Prostate gland (tissue), 2 donors: ENCODE results near the gene FAM3C.

Experiments used
- CTCF ChIP-seq, 4 experiments: fragments of 200-600 bp in 2 of 4; fragments of 450-650 bp in 2 of 4; sonication (generic) in 2 of 4; IDR thresholded peaks; 1 replicate in 3 of 4; 2 replicates in 1 of 4; pipeline ENCODE4 v1.5.1; 2016 to 2019; ENCODE audit warnings: antibody characterized with exemption in 4 of 4, mild to moderate bottlenecking in 2 of 4, moderate library complexity in 2 of 4
- POLR2A ChIP-seq: fragments of 450-650 bp; IDR thresholded peaks from one replicate; pipeline ENCODE4 v1.6.1; 2016; ENCODE audit warnings: antibody characterized with exemption, mild to moderate bottlenecking
- POLR2AphosphoS5 ChIP-seq: sonication (generic); formaldehyde crosslinking; IDR thresholded peaks from one replicate; pipeline ENCODE4 v1.6.1; 2017; ENCODE audit warnings: antibody characterized with exemption

GRCh38 chr7:121331574-121331973, 64.5 kb downstream of the FAM3C start:
- no peak for TF ChIP-seq CTCF (IDR thresholded peaks at IDR 0.05)
- no peak for TF ChIP-seq POLR2AphosphoS5
- no peak for TF ChIP-seq POLR2A
